A549 (cell line): ENCODE data around the gene ATXN2L. TPM values are rescaled to one million over a fixed set of nuclear protein-coding genes. Genes with fewer than 3 reads are reported as not detected.

Experiments
- ATAC-seq, 2 experiments: fragments of 200-7000 bp in 1 of 2; fragments of >200 bp in 1 of 2; cut with Nextera tagmentation in 1 of 2; cut with Tn5 transposase in 1 of 2; 3 replicates each; pipeline versions ENCODE4 v1.8.0 to v1.9.1; 2018 to 2020; ENCODE audit warnings: mild to moderate bottlenecking in 1 of 2, moderate library complexity in 1 of 2
- CTCF ChIA-PET: fragments of 300-600 bp; sonication (Branson Sonifier 250); formaldehyde crosslinking; extraction: SDS; loops from one replicate; lab custom pipeline; 2021; ENCODE audit warnings: antibody characterized with exemption, inconsistent platforms; lab: Yijun Ruan, JAX
- POLR2A ChIA-PET: fragments of 350-600 bp; formaldehyde crosslinking; extraction: SDS; loops from one replicate; lab custom pipeline; 2021; ENCODE audit warnings: antibody characterized with exemption, inconsistent platforms; lab: Yijun Ruan, JAX
- DNase-seq, 2 experiments: peaks; one replicate each; pipeline versions ENCODE4 v3.0.0 to v3.0.0-alpha.2; 2011 to 2016; ENCODE audit warnings: low read depth in 1 of 2, low spot score in 1 of 2
- FAIRE-seq: peaks from 2 replicates; lab custom pipeline; 2011; peaks lifted over from hg19 to GRCh38; lab: Jason Lieb, UNC
- H3K27ac ChIP-seq, 2 experiments: fragments of >200 bp; sonication (Bioruptor Twin); formaldehyde crosslinking; 3 replicates each; pipeline ENCODE4 v1.5.1; 2016 to 2017
- H3K4me1 ChIP-seq: fragments of >200 bp; sonication (Bioruptor Twin); formaldehyde crosslinking; 3 replicates; pipeline ENCODE4 v1.6.1; 2016
- H3K4me2 ChIP-seq: fragments of >200 bp; sonication (Bioruptor Twin); formaldehyde crosslinking; 3 replicates; pipeline ENCODE4 v1.6.1; 2016
- H3K4me3 ChIP-seq: fragments of >200 bp; sonication (Bioruptor Twin); formaldehyde crosslinking; 3 replicates; pipeline ENCODE4 v1.5.1; 2016
- H3K9me3 ChIP-seq: fragments of >200 bp; sonication (Bioruptor Twin); formaldehyde crosslinking; 3 replicates; pipeline ENCODE4 v1.6.1; 2016
- ATOH8 ChIP-seq: fragments of 250-450 bp; sonication (Bioruptor Pico); IDR thresholded peaks from 2 replicates; pipeline ENCODE4 v1.5.0; 2020; ENCODE audit warnings: low read depth, mild to moderate bottlenecking, moderate library complexity
- BHLHE40 ChIP-seq: IDR thresholded peaks from 2 replicates; pipeline ENCODE4 v1.6.1; 2012; ENCODE audit warnings: low read depth, low read length, inconsistent platforms
- EHMT2 ChIP-seq: fragments of 200-600 bp; sonication (generic); IDR thresholded peaks from 2 replicates; pipeline ENCODE4 v1.6.1; 2016; ENCODE audit warnings: antibody characterized with exemption, low read depth, mild to moderate bottlenecking, moderate library complexity
- EP300 ChIP-seq, 2 experiments: fragments of >200 bp; sonication (Bioruptor Twin); formaldehyde crosslinking; IDR thresholded peaks; 2 replicates in 1 of 2; 3 replicates in 1 of 2; pipeline ENCODE4 v1.6.1; 2016 to 2017
- FOSB ChIP-seq: fragments of 250-450 bp; sonication (Bioruptor Pico); IDR thresholded peaks from 2 replicates; pipeline ENCODE4 v1.5.0; 2020; ENCODE audit warnings: mild to moderate bottlenecking, moderate library complexity
- FOSL2 ChIP-seq, 2 experiments: fragments of 450-650 bp in 1 of 2; fragments of >200 bp in 1 of 2; sonication (Bioruptor Twin) in 1 of 2; formaldehyde crosslinking; IDR thresholded peaks; 2 replicates each; pipeline versions ENCODE4 v1.5.0 to v1.6.1; 2016 to 2020; ENCODE audit warnings: mild to moderate bottlenecking in 1 of 2, moderate library complexity in 1 of 2
- HEYL ChIP-seq: fragments of 250-450 bp; sonication (Bioruptor Pico); IDR thresholded peaks from 2 replicates; pipeline ENCODE4 v1.8.0; 2021; ENCODE audit warnings: mild to moderate bottlenecking, moderate library complexity
- HOXA7 ChIP-seq: fragments of 250-450 bp; sonication (Bioruptor Pico); IDR thresholded peaks from 2 replicates; pipeline ENCODE4 v1.5.0; 2020; ENCODE audit warnings: mild to moderate bottlenecking, moderate library complexity
- JUN ChIP-seq, 2 experiments: fragments of >200 bp; sonication (Bioruptor Twin); formaldehyde crosslinking; IDR thresholded peaks; 2 replicates in 1 of 2; 3 replicates in 1 of 2; pipeline ENCODE4 v1.6.1; 2016 to 2017
- MYC ChIP-seq: IDR thresholded peaks from 2 replicates; pipeline ENCODE4 v1.6.1; 2012; ENCODE audit warnings: mild to moderate bottlenecking, inconsistent platforms, low read length, improper control_type of control experiment, borderline replicate concordance
- POLR2AphosphoS2 ChIP-seq: conservative IDR thresholded peaks from 2 replicates; pipeline ENCODE4 v1.6.1; 2012; ENCODE audit warnings: low read length, improper control_type of control experiment, inconsistent platforms
- RAD21 ChIP-seq, 2 experiments: fragments of >200 bp in 1 of 2; sonication (Bioruptor Twin) in 1 of 2; formaldehyde crosslinking in 1 of 2; IDR thresholded peaks in 1 of 2; conservative IDR thresholded peaks in 1 of 2; 2 replicates in 1 of 2; 3 replicates in 1 of 2; pipeline ENCODE4 v1.6.1; 2012 to 2018; ENCODE audit warnings: inconsistent platforms in 1 of 2
- RARB ChIP-seq: fragments of 250-450 bp; sonication (Bioruptor Pico); IDR thresholded peaks from 2 replicates; pipeline ENCODE4 v1.8.0; 2021; ENCODE audit warnings: mild to moderate bottlenecking, moderate library complexity
- RCOR1 ChIP-seq: fragments of 150-350 bp; IDR thresholded peaks from 2 replicates; pipeline ENCODE4 v1.6.1; 2014; ENCODE audit warnings: antibody characterized with exemption, low read length, low read depth
- ZFP36 ChIP-seq: fragments of 450-650 bp; IDR thresholded peaks from 2 replicates; pipeline ENCODE4 v1.6.1; 2014; ENCODE audit warnings: borderline replicate concordance; ENCODE audit not compliant: partially characterized antibody
- ZSCAN20 ChIP-seq: fragments of 250-450 bp; sonication (Bioruptor Pico); IDR thresholded peaks from 2 replicates; pipeline ENCODE4 v1.8.0; 2022; ENCODE audit warnings: mild to moderate bottlenecking, moderate library complexity
- WGBS: methylation state at CpG from one replicate; pipeline ENCODE4 v1.1.6; 2017; ENCODE audit errors: missing lambda C conversion rate; 5-methylcytosine and 5-hydroxymethylcytosine counted together
- polyA plus RNA-seq, 4 experiments: library from polyadenylated mRNA; depleted of rRNA in 3 of 4; stranded (reverse); fragments of >200 nt; fragmentation: RNase III in 1 of 4; extraction: RNeasy Plus Mini Kit Qiagen cat#74134 plus additional on column Dnase treatment in 1 of 4; gene quantifications; 2 replicates in 3 of 4; 3 replicates in 1 of 4; pipeline ENCODE4 v1.2.3, GENCODE V29; 2011 to 2017
- TF ChIP-seq, protein P1 (sequence below): fragments of 200-600 bp; sonication (generic); IDR thresholded peaks from 2 replicates; pipeline ENCODE4 v1.6.1; 2016; ENCODE audit warnings: antibody characterized with exemption, mild to moderate bottlenecking, moderate library complexity

The ATXN2L gene
- polyA plus RNA-seq, 2 of the 4 experiments (the other 2 are of a cell fraction), result 28.4 to 135 TPM

DNA sequence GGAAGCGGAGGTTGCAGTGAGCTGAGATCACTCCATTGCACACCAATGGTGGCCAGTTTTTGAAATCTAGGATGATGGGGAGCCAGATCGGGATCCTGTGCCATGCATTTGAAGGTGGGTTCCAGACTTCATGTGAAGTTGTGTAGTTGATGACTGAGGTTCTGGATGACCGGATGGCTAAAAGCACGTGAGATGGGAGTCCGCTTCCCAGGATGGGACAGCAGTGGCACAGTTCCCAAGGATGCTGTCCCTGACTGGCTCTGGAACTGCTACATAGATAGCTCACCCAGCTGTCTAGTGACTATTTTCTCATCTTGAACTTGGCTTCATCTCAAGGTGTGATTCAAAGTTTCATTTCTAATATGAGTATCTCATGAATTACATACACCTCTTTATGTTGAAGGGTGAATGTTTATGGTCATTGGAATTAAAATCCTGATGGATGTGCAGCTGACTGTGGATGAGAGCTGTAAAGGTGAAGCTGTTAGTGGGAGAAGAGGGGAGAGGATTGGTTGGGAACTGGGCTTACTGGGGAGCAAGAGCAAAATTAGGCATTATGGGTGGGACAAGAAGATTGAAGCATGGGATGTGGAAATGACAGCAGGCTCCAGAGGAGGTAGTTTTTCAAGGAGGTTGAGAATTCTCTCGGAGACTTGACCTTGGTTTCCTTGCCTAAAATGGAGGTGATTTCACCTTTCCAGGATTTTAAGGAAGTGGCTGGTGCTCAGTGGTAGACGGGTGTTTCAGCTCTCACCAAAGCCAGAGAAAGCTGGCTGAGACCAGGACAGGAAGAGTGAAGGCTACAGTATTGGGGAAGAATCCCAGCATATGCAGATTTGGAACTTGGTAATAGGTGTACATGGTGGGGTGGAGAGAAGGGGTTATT is 15.1 kb downstream of the ATXN2L start:
- no peak overlapping the region for H3K27ac ChIP-seq
- TF ChIP-seq FOSB (no peak), HOXA7 (CRISPR knock-in tag) (0 out of 2 replicates have a peak, but pooled peaks have one; percentile 26)
- TF ChIP-seq, all 56 proteins: peak for 1
- ATAC-seq (no peak), DNase-seq (no peak), FAIRE-seq (no peak)
- CTCF ChIA-PET, result interaction anchor here (0.9 to 1.5 kb wide), 6 partner anchors 8 to 107 kb away, joined by 3 to 5 read pairs (median 4); partner anchors contain the start of genes ATXN2L, SH2B1 and TUFM
- WGBS, result 94% methylated on average over 7 of the region's 7 CpGs
- POLR2A ChIA-PET, result interaction anchor here (0.9 kb wide), 1 partner anchor 9 kb away, joined by 3 read pairs; the partner anchor contains the start of gene TUFM
- Histone ChIP-seq H3K9me3 (no peaks in the 10 kb centered on the region), H3K4me2 (no peak overlapping the region), H3K4me1 (peaks cover 5% of the 10 kb centered on the region; the same call in 1 of the 3 replicates), H3K4me3 (no peak overlapping the region)

DNA sequence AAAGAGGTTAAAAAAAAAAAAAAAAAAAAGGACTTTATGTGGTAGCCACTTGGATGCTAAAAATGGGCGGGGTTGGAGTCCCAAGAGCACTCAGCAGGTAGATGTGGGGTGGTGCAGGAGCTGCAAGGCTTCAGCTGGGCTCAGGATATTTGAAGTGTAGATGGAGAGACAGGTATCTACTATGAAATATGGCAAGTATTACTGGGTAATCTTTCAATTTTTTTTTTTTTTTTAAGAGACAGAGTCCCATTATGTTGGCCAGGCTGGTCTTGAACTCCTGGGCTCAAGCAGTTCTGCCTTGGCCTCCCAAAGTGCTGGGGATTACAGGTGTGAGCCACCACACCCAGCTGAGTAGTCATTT is 15.7 kb downstream of the ATXN2L start:
- H3K4me3 ChIP-seq, result no peak overlapping the region
- no peaks in the 10 kb centered on the region for H3K9me3 ChIP-seq
- no peak overlapping the region for H3K4me2 ChIP-seq
- 94% methylated on average over 1 of the region's 1 CpG for WGBS
- no peak for FAIRE-seq
- no peak for ATAC-seq
- ChIA-PET CTCF (interaction anchor here (0.9 to 1.5 kb wide), 5 partner anchors 16 to 107 kb away, joined by 3 to 7 read pairs (median 4); partner anchors contain the start of genes ATXN2L and SH2B1), POLR2A (interaction anchor here (0.9 kb wide), 1 partner anchor 8 kb away, joined by 3 read pairs; the partner anchor contains the start of gene TUFM)
- DNase-seq, result no peak
- TF ChIP-seq FOSB (no peak), ATOH8 (CRISPR knock-in tag) (no peak), MYC (no peak), ZFP36 (no peak)
- TF ChIP-seq, protein P1, sequence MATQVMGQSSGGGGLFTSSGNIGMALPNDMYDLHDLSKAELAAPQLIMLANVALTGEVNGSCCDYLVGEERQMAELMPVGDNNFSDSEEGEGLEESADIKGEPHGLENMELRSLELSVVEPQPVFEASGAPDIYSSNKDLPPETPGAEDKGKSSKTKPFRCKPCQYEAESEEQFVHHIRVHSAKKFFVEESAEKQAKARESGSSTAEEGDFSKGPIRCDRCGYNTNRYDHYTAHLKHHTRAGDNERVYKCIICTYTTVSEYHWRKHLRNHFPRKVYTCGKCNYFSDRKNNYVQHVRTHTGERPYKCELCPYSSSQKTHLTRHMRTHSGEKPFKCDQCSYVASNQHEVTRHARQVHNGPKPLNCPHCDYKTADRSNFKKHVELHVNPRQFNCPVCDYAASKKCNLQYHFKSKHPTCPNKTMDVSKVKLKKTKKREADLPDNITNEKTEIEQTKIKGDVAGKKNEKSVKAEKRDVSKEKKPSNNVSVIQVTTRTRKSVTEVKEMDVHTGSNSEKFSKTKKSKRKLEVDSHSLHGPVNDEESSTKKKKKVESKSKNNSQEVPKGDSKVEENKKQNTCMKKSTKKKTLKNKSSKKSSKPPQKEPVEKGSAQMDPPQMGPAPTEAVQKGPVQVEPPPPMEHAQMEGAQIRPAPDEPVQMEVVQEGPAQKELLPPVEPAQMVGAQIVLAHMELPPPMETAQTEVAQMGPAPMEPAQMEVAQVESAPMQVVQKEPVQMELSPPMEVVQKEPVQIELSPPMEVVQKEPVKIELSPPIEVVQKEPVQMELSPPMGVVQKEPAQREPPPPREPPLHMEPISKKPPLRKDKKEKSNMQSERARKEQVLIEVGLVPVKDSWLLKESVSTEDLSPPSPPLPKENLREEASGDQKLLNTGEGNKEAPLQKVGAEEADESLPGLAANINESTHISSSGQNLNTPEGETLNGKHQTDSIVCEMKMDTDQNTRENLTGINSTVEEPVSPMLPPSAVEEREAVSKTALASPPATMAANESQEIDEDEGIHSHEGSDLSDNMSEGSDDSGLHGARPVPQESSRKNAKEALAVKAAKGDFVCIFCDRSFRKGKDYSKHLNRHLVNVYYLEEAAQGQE, result no peak
- no peaks in the 10 kb centered on the region for H3K4me1 ChIP-seq
- no peak overlapping the region for H3K27ac ChIP-seq

DNA sequence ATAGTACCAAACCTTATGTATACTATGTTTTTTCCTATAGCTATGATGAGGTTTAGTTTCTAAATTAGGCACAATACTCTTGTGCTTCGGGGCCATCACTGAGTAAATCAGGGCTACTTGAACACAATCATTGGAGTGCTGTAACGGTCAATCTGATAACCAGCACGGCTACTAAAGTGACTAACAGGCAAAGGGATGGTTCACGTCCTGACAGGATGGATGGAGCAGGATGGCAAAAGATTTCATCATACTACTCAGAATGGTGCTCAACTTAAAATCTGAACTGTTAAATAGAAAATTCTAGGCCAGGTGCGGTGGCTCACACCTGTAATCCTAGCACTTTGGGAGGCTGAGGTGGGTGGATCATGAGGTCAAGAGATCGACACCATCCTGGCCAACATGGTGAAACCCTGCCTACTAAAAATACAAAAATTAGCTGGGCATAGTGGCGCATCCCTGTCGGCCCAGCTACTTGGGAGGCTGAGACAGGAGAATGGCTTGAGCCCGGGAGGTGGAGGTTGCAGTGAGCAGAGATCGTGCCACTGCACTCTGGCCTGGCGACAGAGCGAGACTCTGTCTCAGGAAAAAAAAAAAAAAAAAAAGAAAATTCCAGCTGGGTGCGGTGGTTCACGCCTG is 16.3 kb downstream of the ATXN2L start:
- POLR2A ChIA-PET, result interaction anchor here (0.7 to 1.1 kb wide), 2 partner anchors 17 to 24 kb away, joined by 5 to 8 read pairs; partner anchors contain the start of gene ATXN2L
- TF ChIP-seq FOSL2 (IDR thresholded peaks at IDR 0.05) (no peak), FOSL2 (CRISPR knock-in tag; IDR thresholded peaks at IDR 0.05) (no peak), EP300 (IDR thresholded peaks at IDR 0.05) (no peak), RAD21 (conservative IDR thresholded peaks at IDR 0.05 in 1 of 2, IDR thresholded peaks at IDR 0.05 in 1 of 2) (no peak), ZSCAN20 (no peak), JUN (IDR thresholded peaks at IDR 0.05) (no peak; a peak in 1 of 5 replicates), HEYL (CRISPR knock-in tag) (no peak), POLR2AphosphoS2 (no peak; the same call in 1 of the 2 replicates), EHMT2 (no peak), RARB (no peak), BHLHE40 (no peak), RCOR1 (no peak)
- TF ChIP-seq, all 56 proteins: peak for 0

More for the DNA sequence above, 16.3 kb downstream of the ATXN2L start:
- CTCF ChIA-PET, result interaction anchor here (1.3 to 1.5 kb wide), 3 partner anchors 10 to 106 kb away, joined by 3 to 7 read pairs (median 6); no protein-coding TSS in a partner anchor
- FAIRE-seq (no peak), DNase-seq (no peak), ATAC-seq (no peak)
- Histone ChIP-seq H3K9me3 (no peaks in the 10 kb centered on the region), H3K4me2 (no peak overlapping the region), H3K4me1 (no peaks in the 10 kb centered on the region), H3K4me3 (no peak overlapping the region), H3K27ac (no peak overlapping the region; a peak in 1 of 6 replicates)
- WGBS, result 93% methylated on average over 14 of the region's 14 CpGs
